Fibroblast of peridontal ligament (primary cell): ENCODE measurements around the gene NTHL1.

Experiments
- DNase-seq: peaks from one replicate; pipeline ENCODE4 v3.0.0-alpha.2; 2010; ENCODE audit errors: extremely low read depth

NTHL1 gene

GRCh38 chr16:2083876-2084780 lies 36.5 kb upstream of the NTHL1 start:
- no peak for DNase-seq

- DNase-seq: no peak
These were observed 35.8 kb upstream of the NTHL1 start for GRCh38 chr16:2083409-2083808.

- DNase-seq: no peak
These were observed 35.3 kb upstream of the NTHL1 start for GRCh38 chr16:2082983-2083364.

- no peak for DNase-seq
These were observed 34.7 kb upstream of the NTHL1 start for GRCh38 chr16:2082171-2082982.

GRCh38 chr16:2081201-2082084 lies 33.8 kb upstream of the NTHL1 start:
- DNase-seq: no peak

- no peak for DNase-seq
These were observed 32.4 kb upstream of the NTHL1 start for GRCh38 chr16:2079991-2080390.

- DNase-seq: no peak
These were observed 31.7 kb upstream of the NTHL1 start for GRCh38 chr16:2079311-2079800.

GRCh38 chr16:2078691-2079090 lies 31.1 kb upstream of the NTHL1 start:
- DNase-seq: no peak

GRCh38 chr16:2078096-2078495 lies 30.5 kb upstream of the NTHL1 start:
- no peak for DNase-seq

- no peak for DNase-seq
These were observed 30.1 kb upstream of the NTHL1 start for GRCh38 chr16:2077696-2078095.

- no peak for DNase-seq
These were observed 29.4 kb upstream of the NTHL1 start for GRCh38 chr16:2077016-2077415.

- no peak for DNase-seq
These were observed 28.6 kb upstream of the NTHL1 start for GRCh38 chr16:2076072-2076865.

- no peak for DNase-seq
These were observed 28.0 kb upstream of the NTHL1 start for GRCh38 chr16:2075631-2076030.

- no peak for DNase-seq
These were observed 26.4 kb upstream of the NTHL1 start for GRCh38 chr16:2074071-2074470.

GRCh38 chr16:2072926-2073325 lies 25.3 kb upstream of the NTHL1 start:
- no peak for DNase-seq

GRCh38 chr16:2071454-2072202 lies 24.0 kb upstream of the NTHL1 start:
- no peak for DNase-seq

GRCh38 chr16:2070576-2071453 lies 23.2 kb upstream of the NTHL1 start:
- no peak for DNase-seq

- no peak for DNase-seq
These were observed 18.5 kb upstream of the NTHL1 start for GRCh38 chr16:2066139-2066538.

- DNase-seq: no peak
These were observed 16.8 kb upstream of the NTHL1 start for GRCh38 chr16:2064368-2064945.
